ENCODE results near the gene NEO1.

Gene NEO1

GRCh38 chr15:73331991-73332925, 280.0 kb downstream of the NEO1 start:
- no peak overlapping the region for H3K4me3 Mint-ChIP-seq
- ATAC-seq (no peak), DNase-seq (ENCODE audit: low spot score in 2 of 2) (no peak)
- peaks cover 14% of the 10 kb centered on the region for H3K4me1 Mint-ChIP-seq
- no peaks in the 10 kb centered on the region for H3K9me3 Mint-ChIP-seq
- no peak overlapping the region for H3K27ac Mint-ChIP-seq
- no peaks in the 10 kb centered on the region for H3K36me3 Mint-ChIP-seq

- Mint-ChIP-seq H3K4me3 (no peak overlapping the region), H3K36me3 (no peaks in the 10 kb centered on the region), H3K4me1 (peaks cover 14% of the 10 kb centered on the region), H3K9me3 (no peaks in the 10 kb centered on the region), H3K27ac (no peak overlapping the region)
- DNase-seq (ENCODE audit: low spot score in 2 of 2), result no peak
- no peak for ATAC-seq
These were observed 280.7 kb downstream of the NEO1 start for GRCh38 chr15:73333001-73333400.

DNA sequence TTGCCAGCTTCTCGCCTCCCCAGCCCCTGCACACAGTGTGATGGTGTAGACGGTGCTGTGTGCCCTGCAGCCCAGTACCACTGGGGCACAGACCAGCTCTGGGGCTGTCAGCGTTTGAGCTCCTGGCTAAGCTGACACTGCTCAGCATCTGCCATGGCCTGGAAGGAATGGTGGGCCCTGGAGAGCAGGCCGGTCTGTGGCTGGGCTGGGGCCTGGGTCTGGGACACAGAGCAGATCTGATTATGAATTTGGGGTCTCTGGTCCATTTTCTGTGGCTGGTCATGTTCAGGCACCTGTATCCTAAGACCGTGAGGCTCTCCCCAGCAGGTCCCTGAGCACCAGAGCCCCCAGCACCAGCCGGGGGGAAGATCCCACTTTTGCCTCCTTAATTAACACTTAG, 281.8 kb downstream of the NEO1 start:
- H3K36me3 Mint-ChIP-seq, result no peaks in the 10 kb centered on the region
- DNase-seq (ENCODE audit: low spot score in 2 of 2) (no peak), ATAC-seq (no peak)
- no peak overlapping the region for H3K4me3 Mint-ChIP-seq
- H3K9me3 Mint-ChIP-seq, result no peaks in the 10 kb centered on the region
- no peak overlapping the region for H3K27ac Mint-ChIP-seq
- H3K4me1 Mint-ChIP-seq, result peaks cover 5% of the 10 kb centered on the region

- H3K36me3 Mint-ChIP-seq, result no peaks in the 10 kb centered on the region
- ATAC-seq (no peak), DNase-seq (ENCODE audit: low spot score in 2 of 2) (no peak)
- no peaks in the 10 kb centered on the region for H3K9me3 Mint-ChIP-seq
- H3K4me1 Mint-ChIP-seq, result peaks cover 5% of the 10 kb centered on the region
- H3K27ac Mint-ChIP-seq, result no peak overlapping the region
- no peak overlapping the region for H3K4me3 Mint-ChIP-seq
These were observed 282.8 kb downstream of the NEO1 start for GRCh38 chr15:73335026-73335425.

GRCh38 chr15:73335471-73335870, 283.2 kb downstream of the NEO1 start:
- no peaks in the 10 kb centered on the region for H3K9me3 Mint-ChIP-seq
- no peak for ATAC-seq
- H3K4me3 Mint-ChIP-seq, result no peak overlapping the region
- no peak overlapping the region for H3K27ac Mint-ChIP-seq
- no peaks in the 10 kb centered on the region for H3K36me3 Mint-ChIP-seq
- H3K4me1 Mint-ChIP-seq, result peaks cover 5% of the 10 kb centered on the region
- DNase-seq (ENCODE audit: low spot score in 2 of 2), result no peak

DNA sequence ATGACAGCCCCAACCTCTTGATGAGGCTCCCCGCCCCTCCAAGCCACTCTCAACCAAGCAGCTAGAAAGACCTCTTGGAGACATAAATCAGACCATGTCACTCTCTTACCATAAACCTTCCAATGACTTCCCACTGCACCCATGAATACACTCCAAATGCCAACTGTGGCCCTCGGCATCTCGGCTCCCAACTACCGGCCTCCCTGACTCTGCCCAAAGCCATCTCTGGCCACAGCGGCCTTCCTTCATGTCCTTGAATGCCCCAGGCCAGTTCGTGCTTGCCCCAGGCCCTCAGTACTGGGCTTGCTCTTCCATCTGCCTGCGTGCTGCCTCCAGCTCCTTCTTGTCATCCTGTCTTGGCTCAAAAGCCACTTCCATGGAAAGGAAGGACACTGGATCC, 284.5 kb downstream of the NEO1 start:
- H3K36me3 Mint-ChIP-seq, result no peaks in the 10 kb centered on the region
- H3K4me3 Mint-ChIP-seq, result no peak overlapping the region

GRCh38 chr15:73337187-73337586, 284.9 kb downstream of the NEO1 start:
- DNase-seq (ENCODE audit: low spot score in 2 of 2) (no peak), ATAC-seq (no peak)
- Mint-ChIP-seq H3K4me3 (no peak overlapping the region), H3K9me3 (no peaks in the 10 kb centered on the region), H3K36me3 (no peaks in the 10 kb centered on the region), H3K27ac (no peak overlapping the region), H3K4me1 (peaks cover 5% of the 10 kb centered on the region)

More for the DNA sequence above, 284.5 kb downstream of the NEO1 start:
- DNase-seq (ENCODE audit: low spot score in 2 of 2) (no peak), ATAC-seq (no peak)
- H3K4me1 Mint-ChIP-seq, result peaks cover 5% of the 10 kb centered on the region
- H3K9me3 Mint-ChIP-seq, result no peaks in the 10 kb centered on the region
- H3K27ac Mint-ChIP-seq, result no peak overlapping the region

DNA sequence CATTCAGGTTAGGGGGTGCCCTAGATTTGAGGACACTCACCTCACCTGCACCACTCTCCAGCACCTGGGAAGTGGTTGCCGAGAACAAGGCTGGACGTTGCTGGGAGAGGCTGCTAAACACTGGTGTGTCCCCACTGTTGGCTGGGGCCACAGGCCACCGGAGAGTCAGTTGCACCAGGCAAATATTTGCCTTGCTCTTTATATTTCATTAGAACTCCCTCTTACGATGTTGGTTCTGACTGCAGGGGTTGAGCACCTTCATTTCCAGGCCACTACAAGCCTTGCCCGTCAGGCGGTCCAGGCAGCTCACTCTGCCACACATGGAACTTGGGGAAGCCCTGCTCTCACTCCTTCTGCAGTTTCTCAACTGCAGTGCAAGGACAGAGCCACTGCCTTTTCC, 285.8 kb downstream of the NEO1 start:
- ATAC-seq (no peak), DNase-seq (ENCODE audit: low spot score in 2 of 2) (no peak)
- Mint-ChIP-seq H3K4me3 (no peak overlapping the region), H3K4me1 (peaks cover 5% of the 10 kb centered on the region), H3K27ac (no peak overlapping the region), H3K9me3 (no peaks in the 10 kb centered on the region), H3K36me3 (no peaks in the 10 kb centered on the region)

- ATAC-seq (no peak), DNase-seq (ENCODE audit: low spot score in 2 of 2) (no peak)
- Mint-ChIP-seq H3K4me3 (no peak overlapping the region), H3K27ac (no peak overlapping the region), H3K9me3 (peaks cover 3% of the 10 kb centered on the region), H3K36me3 (no peaks in the 10 kb centered on the region), H3K4me1 (peaks cover 5% of the 10 kb centered on the region)
These were observed 286.5 kb downstream of the NEO1 start for GRCh38 chr15:73338606-73339374.

- no peak for DNase-seq (ENCODE audit: low spot score in 2 of 2)
- no peak overlapping the region for H3K4me3 Mint-ChIP-seq
- H3K4me1 Mint-ChIP-seq, result peaks cover 5% of the 10 kb centered on the region
- H3K36me3 Mint-ChIP-seq, result no peaks in the 10 kb centered on the region
- no peak for ATAC-seq
- H3K27ac Mint-ChIP-seq, result no peak overlapping the region
- peaks cover 3% of the 10 kb centered on the region for H3K9me3 Mint-ChIP-seq
These were observed 288.4 kb downstream of the NEO1 start for GRCh38 chr15:73340502-73341192.

DNA sequence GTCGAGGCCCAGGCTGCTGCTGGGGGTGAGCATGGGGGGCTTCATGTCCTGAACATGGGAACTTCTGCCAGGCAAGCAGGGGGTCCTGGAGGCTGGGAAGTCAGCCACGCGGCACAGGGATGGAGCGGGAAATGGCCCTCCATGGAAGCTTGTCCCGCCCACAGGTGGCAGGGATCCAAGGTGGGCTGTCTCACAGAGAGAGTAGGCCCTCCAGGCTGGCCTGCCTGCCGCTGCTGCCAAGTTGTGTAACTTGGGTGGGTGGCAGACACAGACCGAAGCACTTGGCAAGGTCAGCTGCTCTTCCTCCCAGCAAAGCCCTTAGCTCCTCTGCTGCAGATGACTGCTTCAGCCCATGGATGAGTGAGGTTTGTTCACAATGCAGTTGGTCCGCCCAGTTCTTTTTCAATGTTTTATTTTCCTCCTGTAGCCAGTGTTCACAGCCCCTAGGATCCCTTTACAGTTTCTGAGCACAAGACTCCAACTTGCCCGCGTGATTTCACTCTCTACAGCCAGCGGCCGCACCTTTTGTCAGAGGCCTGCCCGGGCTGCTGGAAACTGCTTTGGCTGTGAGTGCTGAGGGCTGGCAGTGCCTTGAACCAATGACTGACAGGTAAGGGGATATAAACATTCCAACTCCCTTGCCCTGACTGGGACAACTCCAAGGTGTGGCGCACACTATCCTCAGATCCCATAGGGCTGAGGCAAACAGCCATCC, 289.8 kb downstream of the NEO1 start:
- H3K27ac Mint-ChIP-seq, result no peak overlapping the region
- no peak for DNase-seq (ENCODE audit: low spot score in 2 of 2)

DNA sequence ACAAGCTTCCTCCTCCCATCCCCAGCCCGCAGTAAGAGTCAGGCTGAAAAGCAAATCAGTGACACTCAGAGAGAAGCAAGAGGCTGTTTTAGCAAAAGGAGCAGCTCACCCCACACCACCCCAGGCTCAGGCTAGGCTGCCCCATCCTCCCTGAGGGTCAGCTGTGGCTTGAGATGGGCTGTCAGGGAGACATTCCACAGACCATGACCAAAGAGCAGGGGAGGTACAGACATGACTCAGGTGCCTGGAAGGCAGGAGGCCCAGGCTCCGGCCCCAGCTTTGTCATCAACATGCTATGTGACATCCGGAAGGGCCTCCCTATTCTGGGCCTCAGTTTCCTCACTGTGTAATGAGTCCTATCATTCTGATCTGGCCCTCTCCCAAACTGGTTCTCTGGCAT, 291.8 kb downstream of the NEO1 start:
- H3K27ac Mint-ChIP-seq, result no peak overlapping the region

More for the DNA sequence above, 289.8 kb downstream of the NEO1 start:
- Mint-ChIP-seq H3K9me3 (peaks cover 3% of the 10 kb centered on the region), H3K36me3 (no peaks in the 10 kb centered on the region), H3K4me1 (peaks cover 2% of the 10 kb centered on the region), H3K4me3 (no peak overlapping the region)
- no peak for ATAC-seq

DNA sequence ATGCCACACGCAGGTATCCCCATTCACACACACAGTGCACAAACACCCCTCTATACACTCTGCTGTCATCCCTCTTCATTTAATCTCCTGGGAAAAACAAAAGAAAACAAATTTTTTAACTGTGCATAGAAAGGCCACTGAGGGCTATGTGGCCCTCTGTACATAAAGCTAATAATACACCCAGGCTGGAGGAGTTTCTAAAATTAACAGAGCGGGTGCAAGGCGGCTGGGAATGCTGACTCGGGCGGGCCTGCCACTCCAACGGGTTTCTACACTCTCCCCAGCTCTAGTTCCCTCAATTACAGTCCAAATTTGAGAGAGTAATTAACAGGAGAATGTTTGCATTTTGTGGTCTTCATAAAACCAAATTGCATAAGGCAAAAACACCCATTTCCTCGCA, 293.4 kb downstream of the NEO1 start:
- no peaks in the 10 kb centered on the region for H3K36me3 Mint-ChIP-seq
- H3K9me3 Mint-ChIP-seq, result peaks cover 3% of the 10 kb centered on the region

More for the DNA sequence above, 291.8 kb downstream of the NEO1 start:
- no peak for DNase-seq (ENCODE audit: low spot score in 2 of 2)
- H3K36me3 Mint-ChIP-seq, result no peaks in the 10 kb centered on the region
- no peak for ATAC-seq
- H3K4me3 Mint-ChIP-seq, result no peak overlapping the region
- peaks cover 3% of the 10 kb centered on the region for H3K9me3 Mint-ChIP-seq
- no peaks in the 10 kb centered on the region for H3K4me1 Mint-ChIP-seq

DNA sequence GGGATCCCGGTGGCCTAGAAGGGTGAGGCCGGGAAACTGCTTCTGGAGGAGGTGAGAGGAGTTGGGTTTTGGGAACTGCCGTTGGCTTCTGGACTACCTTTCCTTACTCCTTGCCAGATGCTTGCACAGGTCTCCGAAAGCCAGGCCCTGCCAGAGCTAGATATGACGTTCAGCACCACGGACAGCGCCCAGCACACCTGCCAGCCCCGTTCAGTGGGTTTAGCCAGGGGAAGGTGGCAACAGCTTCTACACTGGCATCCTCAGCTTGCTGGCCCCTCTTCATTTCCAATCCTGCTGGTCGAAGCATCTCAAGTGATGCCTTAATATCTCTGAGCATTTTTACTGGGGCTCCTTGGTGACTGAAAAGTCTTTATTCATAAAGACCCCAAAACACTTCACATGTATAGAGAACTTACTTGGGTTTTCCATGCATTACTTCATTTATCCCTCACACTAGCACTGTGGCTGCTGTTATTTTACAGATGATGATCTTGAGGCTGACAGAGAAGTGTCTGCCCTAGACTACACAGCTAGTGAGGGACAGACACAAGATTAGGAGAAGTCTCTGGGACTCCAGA, 294.6 kb downstream of the NEO1 start:
- ATAC-seq (peak; percentile 44), DNase-seq (ENCODE audit: low spot score in 2 of 2) (peak; percentile 42 to 72)
- H3K4me1 Mint-ChIP-seq, result no peaks in the 10 kb centered on the region
- peaks cover 3% of the 10 kb centered on the region for H3K9me3 Mint-ChIP-seq
- H3K36me3 Mint-ChIP-seq, result no peaks in the 10 kb centered on the region
- H3K4me3 Mint-ChIP-seq, result no peak overlapping the region
- H3K27ac Mint-ChIP-seq, result no peak overlapping the region

More for the DNA sequence above, 293.4 kb downstream of the NEO1 start:
- Mint-ChIP-seq H3K27ac (no peak overlapping the region), H3K4me3 (no peak overlapping the region), H3K4me1 (no peaks in the 10 kb centered on the region)
- ATAC-seq (no peak), DNase-seq (ENCODE audit: low spot score in 2 of 2) (no peak)

Data from stimulated activated effector memory CD8-positive, alpha-beta T cell treated with anti-CD3 and anti-CD28 coated beads, Interleukin-12 subunit alpha, Interleukin-12 subunit beta, amount 100 ng/mL, for 72 hours (primary cell).